Choroid plexus epithelial cell (primary cell): Measurements from ENCODE around the gene CPEB4.
A peak's percentile ranks its signal among the peaks of the same experiment; 100 is the strongest.

Source experiments
- DNase-seq: peaks from one replicate; pipeline ENCODE4 v3.0.0-alpha.2; 2010; ENCODE audit warnings: low read depth
- H3K4me3 ChIP-seq: 2 replicates; pipeline ENCODE4 v1.5.1; 2011; ENCODE audit warnings: low read depth, mild to moderate bottlenecking, control low read depth, low read length, moderate library complexity
- CTCF ChIP-seq: conservative IDR thresholded peaks from 2 replicates; pipeline ENCODE4 v1.5.1; 2011; ENCODE audit warnings: low read depth, mild to moderate bottlenecking, control low read depth, inconsistent platforms, low read length, moderate library complexity

Gene CPEB4

DNA sequence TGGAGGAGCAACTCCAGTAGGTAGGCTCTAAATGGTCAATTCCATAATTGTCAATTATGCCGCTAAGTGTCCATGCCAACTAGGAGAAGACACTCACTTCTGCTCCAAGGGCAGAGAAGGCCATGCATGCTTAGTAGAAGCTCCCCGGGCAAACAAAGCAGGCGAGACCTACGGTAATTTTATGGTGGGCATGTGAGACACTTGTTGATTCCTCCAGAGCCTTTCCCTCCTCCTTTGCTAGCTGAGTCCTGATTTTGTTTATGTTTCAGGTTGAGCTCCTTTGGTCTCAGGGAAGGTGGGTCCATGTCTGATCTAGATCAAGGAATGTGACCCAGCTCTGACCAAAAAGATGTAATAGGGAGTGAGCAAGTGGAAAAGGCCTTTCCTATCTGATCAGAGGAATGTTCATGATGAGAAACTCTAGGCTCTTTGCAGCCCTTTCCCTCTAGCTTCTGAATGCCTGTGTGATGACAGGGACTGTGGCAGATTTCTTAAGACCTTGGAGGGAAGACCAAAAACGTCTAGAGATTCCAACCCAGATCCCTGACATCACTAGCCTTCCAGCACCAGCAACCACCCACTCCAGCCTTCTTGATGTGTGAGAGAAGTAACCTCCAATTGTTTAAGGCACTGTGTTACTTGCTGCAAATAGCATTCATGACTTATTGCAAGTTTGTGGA is 7.7 kb upstream of the CPEB4 start:
- no peak for TF ChIP-seq CTCF
- no peak overlapping the region for H3K4me3 ChIP-seq
- DNase-seq: peak; percentile 87

GRCh38 chr5:173881811-173882575 is 6.2 kb upstream of the CPEB4 start:
- TF ChIP-seq CTCF: no peak

DNA sequence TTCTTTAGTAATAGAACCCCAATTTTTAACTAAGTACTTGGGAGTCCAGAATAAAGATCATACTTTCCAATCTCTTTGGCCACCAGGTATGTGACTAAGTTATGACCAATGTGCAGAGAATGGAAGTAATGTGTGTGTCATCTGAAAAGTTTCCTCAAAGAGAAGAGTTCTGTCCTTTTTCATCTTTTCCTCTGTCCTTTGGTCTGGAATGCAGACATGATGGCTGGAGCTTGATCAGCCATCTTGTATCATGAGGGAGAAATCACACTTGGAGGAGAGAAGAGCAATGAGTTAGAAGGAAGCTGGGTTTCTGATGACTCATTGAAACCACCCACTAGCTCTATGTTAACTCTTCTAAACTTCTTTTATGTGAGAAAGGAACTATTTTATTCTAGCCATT is 5.5 kb upstream of the CPEB4 start:
- H3K4me3 ChIP-seq: no peak overlapping the region
- no peak for DNase-seq
- no peak for TF ChIP-seq CTCF

More at GRCh38 chr5:173881811-173882575, 6.2 kb upstream of the CPEB4 start:
- DNase-seq: no peak
- no peak overlapping the region for H3K4me3 ChIP-seq

DNA sequence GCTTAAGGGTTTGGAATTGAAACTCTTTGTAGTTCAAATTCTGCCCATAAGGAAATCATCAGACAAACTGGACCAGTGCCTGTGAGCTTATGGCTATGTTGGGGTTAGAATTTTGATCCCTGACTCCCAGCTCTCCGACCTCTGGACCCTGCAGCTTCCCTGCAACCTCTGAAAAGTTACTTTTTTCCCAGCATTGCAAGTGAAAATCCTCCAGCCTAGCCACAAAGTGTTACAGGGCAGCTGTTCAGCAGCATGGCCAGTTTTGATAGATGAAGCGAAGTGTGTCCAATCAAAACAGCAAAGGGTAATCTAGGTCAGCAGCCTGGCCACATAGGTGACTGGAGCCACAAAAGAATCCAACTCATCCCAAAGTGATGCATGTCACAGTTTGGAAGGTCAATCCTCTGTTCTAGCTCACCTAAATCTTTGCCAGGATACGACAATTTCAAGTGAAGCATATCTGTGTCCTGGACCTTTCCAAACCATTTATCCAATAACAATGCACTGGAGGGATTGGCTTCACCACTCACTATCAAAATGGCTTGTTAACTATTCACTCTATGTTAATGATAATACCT is 4.7 kb upstream of the CPEB4 start:
- no peak overlapping the region for H3K4me3 ChIP-seq
- TF ChIP-seq CTCF: no peak
- DNase-seq: no peak

GRCh38 chr5:173884402-173885053 is 3.6 kb upstream of the CPEB4 start:
- no peak for TF ChIP-seq CTCF
- no peak for DNase-seq
- H3K4me3 ChIP-seq: no peak overlapping the region

- DNase-seq: no peak
- no peak for TF ChIP-seq CTCF
- no peak overlapping the region for H3K4me3 ChIP-seq
Observed at GRCh38 chr5:173885054-173885443, 3.1 kb upstream of the CPEB4 start.
